ENCODE results near the gene CCDC57.

GRCh38 chr17:82155606-82156005 is 57.0 kb downstream of the CCDC57 start:
- TF ChIP-seq POLR2A (IDR thresholded peaks at IDR 0.05), result no peak
- no peak for TF ChIP-seq CTCF (IDR thresholded peaks at IDR 0.05)

Data from transverse colon (tissue), 3 donors.